Activated CD4-positive, alpha-beta T cell treated with anti-CD3 and anti-CD28 coated beads for 36 hours (primary cell): ENCODE results near the gene SCYGR1. TPM values are rescaled to one million over a fixed set of nuclear protein-coding genes. Genes with fewer than 3 reads are reported as not detected.
"Not testable (repeated sequence)": the region's sequence is repeated elsewhere in the genome, so short reads cannot be mapped to it uniquely, and the experiment has no call there.

Source experiments
- ATAC-seq: fragments of 200-7000 bp; cut with Tn5 transposase; one replicate; pipeline ENCODE4 v1.10.0; 2021; ENCODE audit warnings: mild to moderate bottlenecking, moderate library complexity
- CTCF ChIA-PET: fragments of 350-600 bp; sonication (Branson Sonifier 250); formaldehyde crosslinking; loops from one replicate; lab custom pipeline; 2021; ENCODE audit warnings: antibody characterized with exemption; lab: Charles Lee
- POLR2A ChIA-PET: fragments of 350-600 bp; sonication (Branson Sonifier 250); formaldehyde crosslinking; loops from one replicate; lab custom pipeline; 2021; ENCODE audit warnings: antibody characterized with exemption, inconsistent platforms; lab: Charles Lee
- DNase-seq: peaks from one replicate; pipeline ENCODE4 v3.0.0-alpha.2; 2020
- H3K27ac Mint-ChIP-seq: one replicate; pipeline ENCODE4 v1.8.0; 2021; ENCODE audit warnings: mixed read lengths
- H3K27me3 Mint-ChIP-seq: one replicate; pipeline ENCODE4 v1.8.0; 2021; ENCODE audit warnings: mixed read lengths
- H3K36me3 Mint-ChIP-seq: one replicate; pipeline ENCODE4 v1.8.0; 2021; ENCODE audit warnings: low read depth, mixed read lengths
- H3K4me1 Mint-ChIP-seq: one replicate; pipeline ENCODE4 v1.8.0; 2021; ENCODE audit warnings: mixed read lengths
- H3K4me3 Mint-ChIP-seq: one replicate; pipeline ENCODE4 v1.8.0; 2021; ENCODE audit warnings: mild to moderate bottlenecking, moderate library complexity, mixed read lengths
- H3K9me3 Mint-ChIP-seq: one replicate; pipeline ENCODE4 v1.8.0; 2021; ENCODE audit warnings: low read depth, mixed read lengths
- intact Hi-C, 2 experiments: fragments of 100-400 bp; cut with DNase I in 1 of 2; cut with micrococcal nuclease in 1 of 2; formaldehyde crosslinking; loops; one replicate each; pipeline versions ENCODE4 v1.14.2 to v1.15.1; 2022 to 2024; cut with DNase I, micrococcal nuclease
- total RNA-seq, 2 experiments: library from RNA; stranded (reverse); gene quantifications; one replicate each; pipeline ENCODE4 v1.2.3, GENCODE V29; 2021

The SCYGR1 gene
- total RNA-seq, 2 experiments from 2014 or later = not detected

- H3K27me3 Mint-ChIP-seq, POLR2A ChIA-PET, H3K4me3 Mint-ChIP-seq, DNase-seq, H3K36me3 Mint-ChIP-seq, ATAC-seq, intact Hi-C loops: not testable (repeated sequence)
- peaks cover 26% of the 10 kb centered on the region for H3K4me1 Mint-ChIP-seq
- H3K27ac Mint-ChIP-seq = peak overlapping the region; percentile 37
- CTCF ChIA-PET = interaction anchor here (0.6 to 1.0 kb wide), 4 partner anchors 9 to 508 kb away, joined by 3 read pairs; no protein-coding TSS in a partner anchor
- peaks cover 11% of the 10 kb centered on the region for H3K9me3 Mint-ChIP-seq
These were observed 5.4 kb downstream of the SCYGR1 start for GRCh38 chr2:227382241-227382835.

DNA sequence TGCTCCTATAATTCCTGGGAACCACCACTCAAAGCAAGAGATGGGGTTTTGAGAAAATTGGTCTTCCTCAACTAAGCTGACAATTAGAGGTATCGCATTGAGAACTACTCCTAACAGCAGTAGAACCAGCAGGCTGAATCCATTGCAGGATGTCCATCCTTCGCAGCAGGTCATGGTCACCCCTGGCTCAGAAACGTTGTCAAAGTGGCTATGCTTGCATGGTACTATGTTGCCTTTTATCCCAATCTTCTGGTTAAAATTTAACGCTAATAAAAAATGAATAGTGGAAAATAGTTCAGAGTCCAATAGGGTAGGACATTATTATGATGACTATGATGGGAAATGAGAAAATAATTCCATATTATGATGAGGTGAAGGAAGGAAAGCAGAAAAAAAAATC, 8.7 kb downstream of the SCYGR1 start, which contains the start of gene TM4SF20:
TSS of gene TM4SF20 (minus strand) at position 212 of the 400 bp plus-strand sequence. CDS start at position 174, 38 bp downstream.
- ATAC-seq (no peak), DNase-seq (no peak)
- Mint-ChIP-seq H3K27ac (no peak within 1 kb of the TSS), H3K4me1 (peaks cover 25% of the 10 kb centered on the region), H3K9me3 (peaks cover 11% of the 10 kb centered on the region), H3K36me3 (no peaks in the 10 kb centered on the region), H3K4me3 (no peak within 1 kb of the TSS), H3K27me3 (no peaks in the 10 kb centered on the region)
- POLR2A ChIA-PET = interaction anchor here (0.5 kb wide), 1 partner anchor 491 kb away, joined by 3 read pairs; no protein-coding TSS in a partner anchor
- intact Hi-C loops = no loop called here
- CTCF ChIA-PET = interaction anchor here (0.9 to 1.4 kb wide), 6 partner anchors 23 to 279 kb away, joined by 3 read pairs; no protein-coding TSS in a partner anchor

- DNase-seq (no peak), ATAC-seq (no peak)
- Mint-ChIP-seq H3K36me3 (no peaks in the 10 kb centered on the region), H3K4me3 (no peak overlapping the region), H3K9me3 (peaks cover 11% of the 10 kb centered on the region), H3K4me1 (peaks cover 24% of the 10 kb centered on the region), H3K27me3 (no peaks in the 10 kb centered on the region), H3K27ac (no peak overlapping the region)
- ChIA-PET POLR2A (no interaction called here), CTCF (interaction anchor here (0.7 to 0.9 kb wide), 2 partner anchors 107 to 280 kb away, joined by 3 read pairs; no protein-coding TSS in a partner anchor)
- intact Hi-C loops = no loop called here
These were observed 9.4 kb downstream of the SCYGR1 start for GRCh38 chr2:227378371-227378782.

- CTCF ChIA-PET = interaction anchor here (0.6 to 0.7 kb wide), 2 partner anchors 108 to 1324 kb away, joined by 3 to 4 read pairs; no protein-coding TSS in a partner anchor
- H3K27ac Mint-ChIP-seq = no peak overlapping the region
- no peak for DNase-seq
- no peak overlapping the region for H3K4me3 Mint-ChIP-seq
- intact Hi-C loops = no loop called here
- peaks cover 2% of the 10 kb centered on the region for H3K27me3 Mint-ChIP-seq
- H3K4me1 Mint-ChIP-seq = peaks cover 26% of the 10 kb centered on the region
- H3K36me3 Mint-ChIP-seq = no peaks in the 10 kb centered on the region
- no peak for ATAC-seq
- POLR2A ChIA-PET = no interaction called here
- H3K9me3 Mint-ChIP-seq = peaks cover 10% of the 10 kb centered on the region
These were observed 10.0 kb downstream of the SCYGR1 start for GRCh38 chr2:227377467-227378351.

DNA sequence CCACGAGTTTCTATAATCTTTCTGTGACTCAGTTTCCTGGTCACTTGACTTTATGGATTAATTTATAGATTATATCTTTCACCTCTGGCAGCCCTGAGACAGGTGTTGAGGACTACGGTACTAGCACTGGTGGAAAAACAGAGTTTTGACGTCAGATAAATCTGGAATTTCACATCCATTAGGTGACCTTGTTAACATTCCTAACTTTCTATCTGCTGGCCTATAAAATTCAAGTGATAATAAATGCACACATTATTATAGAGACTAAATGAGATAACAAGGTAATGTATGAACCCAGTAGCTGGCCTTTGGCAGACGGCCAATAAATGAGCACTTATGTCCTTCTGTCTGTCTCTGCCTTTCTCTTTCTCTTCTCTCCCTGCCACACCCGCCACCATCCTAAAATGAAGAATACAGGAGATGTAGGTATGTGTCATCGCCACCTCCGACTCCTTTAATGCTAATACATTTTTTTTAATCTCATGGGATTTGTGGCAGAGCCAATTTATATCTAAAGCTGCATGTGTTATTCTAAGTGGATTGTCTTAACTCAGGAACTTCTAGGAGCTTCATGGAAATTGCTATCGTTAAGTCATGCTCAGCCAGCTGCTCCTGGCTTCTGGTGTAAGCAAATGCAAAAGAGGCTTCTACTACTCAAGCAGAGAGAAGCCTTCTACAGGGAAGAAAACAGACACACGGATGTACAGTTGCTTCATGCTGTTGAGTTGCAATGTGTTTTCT, 10.9 kb downstream of the SCYGR1 start:
- H3K36me3 Mint-ChIP-seq = no peaks in the 10 kb centered on the region
- POLR2A ChIA-PET = no interaction called here
- H3K27me3 Mint-ChIP-seq = peaks cover 2% of the 10 kb centered on the region
- no peak for ATAC-seq
- intact Hi-C loops = no loop called here
- H3K9me3 Mint-ChIP-seq = peaks cover 4% of the 10 kb centered on the region
- CTCF ChIA-PET = interaction anchor here (0.6 to 1.0 kb wide), 2 partner anchors 9 to 1325 kb away, joined by 3 to 4 read pairs; no protein-coding TSS in a partner anchor
- no peak for DNase-seq
- peaks cover 19% of the 10 kb centered on the region for H3K4me1 Mint-ChIP-seq
- no peak overlapping the region for H3K27ac Mint-ChIP-seq
- no peak overlapping the region for H3K4me3 Mint-ChIP-seq

- H3K27ac Mint-ChIP-seq = peak overlapping the region; percentile 59
- CTCF ChIA-PET = interaction anchor here (0.6 to 1.4 kb wide), 6 partner anchors 8 to 284 kb away, joined by 3 read pairs; no protein-coding TSS in a partner anchor
- peaks cover 2% of the 10 kb centered on the region for H3K27me3 Mint-ChIP-seq
- ATAC-seq (peak; percentile 89), DNase-seq (peak; percentile 76)
- H3K4me1 Mint-ChIP-seq = peaks cover 26% of the 10 kb centered on the region
- POLR2A ChIA-PET = interaction anchor here (0.6 to 1.2 kb wide), 5 partner anchors 11 to 235 kb away, joined by 3 to 7 read pairs (median 4); no protein-coding TSS in a partner anchor
- H3K9me3 Mint-ChIP-seq = no peaks in the 10 kb centered on the region
- no peaks in the 10 kb centered on the region for H3K36me3 Mint-ChIP-seq
- intact Hi-C loops = loop anchor here (1.0 kb wide), 4 partner anchors 37 to 444 kb away; partner anchors contain the start of gene MFF (in 1 of the 2)
- no peak overlapping the region for H3K4me3 Mint-ChIP-seq
These were observed 13.6 kb downstream of the SCYGR1 start for GRCh38 chr2:227374158-227374557.

DNA sequence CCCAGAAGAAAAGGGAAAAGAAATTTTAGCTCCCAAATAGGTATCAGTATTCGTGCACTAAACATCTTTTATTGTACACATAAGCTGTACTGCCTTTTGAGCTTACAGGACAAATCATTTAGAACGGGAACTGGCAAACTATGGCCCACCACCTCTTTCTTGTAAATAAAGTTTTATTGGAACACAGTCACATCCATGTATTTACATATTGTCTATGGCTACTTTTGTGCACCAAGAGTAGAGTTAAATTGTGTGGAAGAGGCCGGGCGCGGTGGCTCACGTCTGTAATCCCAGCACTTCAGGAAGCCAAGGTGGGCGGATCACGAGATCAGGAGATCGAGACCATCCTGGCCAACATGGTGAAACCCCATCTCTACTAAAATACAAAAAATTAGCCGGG, 14.4 kb downstream of the SCYGR1 start:
- H3K9me3 Mint-ChIP-seq = no peaks in the 10 kb centered on the region
- intact Hi-C loops = no loop called here
- H3K27me3 Mint-ChIP-seq = peaks cover 2% of the 10 kb centered on the region
- H3K27ac Mint-ChIP-seq = no peak overlapping the region
- POLR2A ChIA-PET = no interaction called here
- CTCF ChIA-PET = interaction anchor here (0.8 to 1.3 kb wide), 4 partner anchors 8 to 87 kb away, joined by 3 read pairs; no protein-coding TSS in a partner anchor
- H3K4me1 Mint-ChIP-seq = peaks cover 26% of the 10 kb centered on the region
- no peaks in the 10 kb centered on the region for H3K36me3 Mint-ChIP-seq
- no peak for ATAC-seq
- no peak for DNase-seq
- no peak overlapping the region for H3K4me3 Mint-ChIP-seq

- H3K9me3 Mint-ChIP-seq = no peaks in the 10 kb centered on the region
- no peak overlapping the region for H3K27ac Mint-ChIP-seq
- peaks cover 26% of the 10 kb centered on the region for H3K4me1 Mint-ChIP-seq
- no peak overlapping the region for H3K4me3 Mint-ChIP-seq
- ATAC-seq (peak; percentile 74), DNase-seq (peak; percentile 45)
- H3K27me3 Mint-ChIP-seq = peaks cover 2% of the 10 kb centered on the region
- ChIA-PET CTCF (interaction anchor here (0.6 kb wide), 1 partner anchor 110 kb away, joined by 3 read pairs; no protein-coding TSS in a partner anchor), POLR2A (no interaction called here)
- intact Hi-C loops = no loop called here
- H3K36me3 Mint-ChIP-seq = no peaks in the 10 kb centered on the region
These were observed 16.9 kb downstream of the SCYGR1 start for GRCh38 chr2:227370791-227371312.

DNA sequence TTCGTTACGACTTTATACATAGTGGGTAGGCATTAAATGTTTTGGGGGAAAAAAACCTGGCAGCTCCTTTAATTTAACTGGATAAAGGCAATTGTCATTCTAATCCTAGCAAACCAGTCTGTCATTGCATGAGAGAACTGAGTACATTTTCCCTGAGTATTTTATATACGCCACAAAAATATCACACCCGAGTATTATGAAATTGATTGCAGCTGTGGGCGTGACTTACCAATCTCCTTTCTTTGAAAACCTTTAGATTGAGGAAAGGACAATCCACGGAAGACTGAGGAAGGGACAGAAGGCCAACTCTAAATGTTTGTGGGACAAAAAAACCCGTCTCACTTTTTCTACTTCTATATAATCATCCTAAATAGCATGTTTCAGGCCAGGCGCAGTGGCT, 17.7 kb downstream of the SCYGR1 start:
- H3K27me3 Mint-ChIP-seq = peaks cover 2% of the 10 kb centered on the region
- no peak overlapping the region for H3K4me3 Mint-ChIP-seq
- DNase-seq (no peak), ATAC-seq (no peak)
- POLR2A ChIA-PET = no interaction called here
- H3K9me3 Mint-ChIP-seq = no peaks in the 10 kb centered on the region
- intact Hi-C loops = no loop called here
- no peak overlapping the region for H3K27ac Mint-ChIP-seq
- peaks cover 26% of the 10 kb centered on the region for H3K4me1 Mint-ChIP-seq
- no peaks in the 10 kb centered on the region for H3K36me3 Mint-ChIP-seq
- CTCF ChIA-PET = interaction anchor here (0.6 kb wide), 1 partner anchor 110 kb away, joined by 3 read pairs; no protein-coding TSS in a partner anchor

- Mint-ChIP-seq H3K4me3 (no peak overlapping the region), H3K36me3 (no peaks in the 10 kb centered on the region), H3K9me3 (no peaks in the 10 kb centered on the region), H3K27me3 (peaks cover 2% of the 10 kb centered on the region), H3K27ac (no peak overlapping the region), H3K4me1 (peaks cover 19% of the 10 kb centered on the region)
- POLR2A ChIA-PET = no interaction called here
- intact Hi-C loops = no loop called here
- no peak for ATAC-seq
- CTCF ChIA-PET = no interaction called here
- DNase-seq = no peak
These were observed 19.2 kb downstream of the SCYGR1 start for GRCh38 chr2:227368574-227368973.
